ENCODE results near the gene SCRT2.

DNA sequence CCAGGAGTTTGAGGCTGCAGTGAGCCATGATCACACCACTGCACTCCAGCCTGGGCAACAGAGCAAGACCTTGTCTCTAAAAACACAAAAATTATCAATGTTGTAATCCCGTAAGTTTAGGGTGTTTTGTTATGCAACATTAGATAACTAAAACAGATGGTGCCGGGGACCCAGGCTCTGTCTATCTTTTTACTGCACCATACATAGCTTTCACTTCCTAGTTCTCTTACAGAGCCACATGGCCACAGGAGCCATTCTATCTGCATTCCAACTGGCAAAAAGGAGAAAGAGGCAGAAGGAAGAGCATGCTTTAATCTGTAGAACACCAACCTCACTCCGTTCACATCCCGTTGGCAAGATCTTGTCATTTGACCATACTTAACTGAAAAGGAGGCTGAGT, 60.1 kb downstream of the SCRT2 start:
- TF ChIP-seq POLR2A (IDR thresholded peaks at IDR 0.05) (no peak), POLR2AphosphoS5 (IDR thresholded peaks at IDR 0.05) (no peak)
- TF ChIP-seq, protein P1, sequence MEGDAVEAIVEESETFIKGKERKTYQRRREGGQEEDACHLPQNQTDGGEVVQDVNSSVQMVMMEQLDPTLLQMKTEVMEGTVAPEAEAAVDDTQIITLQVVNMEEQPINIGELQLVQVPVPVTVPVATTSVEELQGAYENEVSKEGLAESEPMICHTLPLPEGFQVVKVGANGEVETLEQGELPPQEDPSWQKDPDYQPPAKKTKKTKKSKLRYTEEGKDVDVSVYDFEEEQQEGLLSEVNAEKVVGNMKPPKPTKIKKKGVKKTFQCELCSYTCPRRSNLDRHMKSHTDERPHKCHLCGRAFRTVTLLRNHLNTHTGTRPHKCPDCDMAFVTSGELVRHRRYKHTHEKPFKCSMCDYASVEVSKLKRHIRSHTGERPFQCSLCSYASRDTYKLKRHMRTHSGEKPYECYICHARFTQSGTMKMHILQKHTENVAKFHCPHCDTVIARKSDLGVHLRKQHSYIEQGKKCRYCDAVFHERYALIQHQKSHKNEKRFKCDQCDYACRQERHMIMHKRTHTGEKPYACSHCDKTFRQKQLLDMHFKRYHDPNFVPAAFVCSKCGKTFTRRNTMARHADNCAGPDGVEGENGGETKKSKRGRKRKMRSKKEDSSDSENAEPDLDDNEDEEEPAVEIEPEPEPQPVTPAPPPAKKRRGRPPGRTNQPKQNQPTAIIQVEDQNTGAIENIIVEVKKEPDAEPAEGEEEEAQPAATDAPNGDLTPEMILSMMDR (IDR thresholded peaks at IDR 0.05 in 8 of 11, conservative IDR thresholded peaks at IDR 0.05 in 3 of 11): no peak

All from spleen (tissue), 7 donors.